Endothelial cell of umbilical vein (primary cell): ENCODE data around the gene ELMO1. TPM values are rescaled to one million over a fixed set of nuclear protein-coding genes. Genes with fewer than 3 reads are reported as not detected.

Source experiments
- BruUV-seq: library from RNA; stranded (reverse); fragments of 400-500 nt; replicated peaks from 2 replicates; lab custom pipeline; 2021; lab: Mats Ljungman, UMichigan
- CTCF ChIA-PET: fragments of 300-600, 350-600 bp; sonication (Branson Sonifier 250); formaldehyde crosslinking; loops from one replicate; lab custom pipeline; 2021; ENCODE audit warnings: antibody characterized with exemption, inconsistent platforms; lab: Charles Lee
- POLR2A ChIA-PET: fragments of 300-600, 350-600 bp; sonication (Branson Sonifier 250); formaldehyde crosslinking; loops from one replicate; lab custom pipeline; 2021; ENCODE audit warnings: antibody characterized with exemption, inconsistent platforms; lab: Charles Lee
- DNase-seq: peaks from one replicate; pipeline ENCODE4 v3.0.0-alpha.2; 2011; ENCODE audit warnings: low read depth, low spot score
- FAIRE-seq: peaks from 2 replicates; lab custom pipeline; 2011; peaks lifted over from hg19 to GRCh38; lab: Jason Lieb, UNC
- H2AFZ ChIP-seq: 2 replicates; pipeline ENCODE4 v1.6.0; 2012; ENCODE audit warnings: low read depth, low read length, control low read depth, inconsistent platforms
- H3K27ac ChIP-seq: 2 replicates; pipeline ENCODE4 v1.5.1; 2011; ENCODE audit warnings: low read depth, mild to moderate bottlenecking, control low read depth, low read length, moderate library complexity; ENCODE audit not compliant: insufficient read depth
- H3K27me3 ChIP-seq, 2 experiments: 2 replicates each; pipeline versions ENCODE4 v1.6.0 to v1.6.1; 2011; ENCODE audit warnings: low read length in 2 of 2, mixed read lengths in 1 of 2; ENCODE audit not compliant: control insufficient read depth in 2 of 2, insufficient read depth in 2 of 2
- H3K36me3 ChIP-seq, 2 experiments: 2 replicates in 1 of 2; 3 replicates in 1 of 2; pipeline ENCODE4 v1.5.1; 2011; ENCODE audit warnings: low read length in 2 of 2, mild to moderate bottlenecking in 1 of 2, moderate library complexity in 1 of 2; ENCODE audit not compliant: control insufficient read depth in 2 of 2, insufficient read depth in 2 of 2; ENCODE audit errors: extremely low read depth in 1 of 2
- H3K4me1 ChIP-seq: 3 replicates; pipeline ENCODE4 v1.5.1; 2011; ENCODE audit warnings: mild to moderate bottlenecking, low read length; ENCODE audit not compliant: control insufficient read depth, insufficient read depth; ENCODE audit errors: extremely low read depth
- H3K4me2 ChIP-seq: 2 replicates; pipeline ENCODE4 v1.6.1; 2011; ENCODE audit warnings: low read length, control low read depth, mixed read lengths; ENCODE audit not compliant: insufficient read depth
- H3K4me3 ChIP-seq, 3 experiments: fragments of 200-600 bp in 1 of 3; sonication (generic), shearing (Covaris generic) in 1 of 3; replicated peaks in 1 of 3; 2 replicates each; pipeline ENCODE4 v1.5.1; 2011 to 2016; ENCODE audit warnings: control low read depth in 3 of 3, low read length in 3 of 3, mild to moderate bottlenecking in 2 of 3, inconsistent platforms in 1 of 3, low read depth in 1 of 3, moderate library complexity in 1 of 3; ENCODE audit not compliant: insufficient read depth in 1 of 3
- H3K79me2 ChIP-seq: 2 replicates; pipeline ENCODE4 v1.6.0; 2012; ENCODE audit warnings: low read length, inconsistent platforms; ENCODE audit not compliant: control insufficient read depth, insufficient read depth
- H3K9ac ChIP-seq: replicated peaks from 2 replicates; pipeline ENCODE3; 2011; ENCODE audit warnings: low read length, control low read depth; ENCODE audit not compliant: insufficient read depth; ENCODE audit errors: extremely low read depth
- H3K9me1 ChIP-seq: replicated peaks from 3 replicates; pipeline ENCODE4 v1.6.0; 2011; ENCODE audit warnings: mild to moderate bottlenecking, low read length; ENCODE audit not compliant: control insufficient read depth, insufficient read depth; ENCODE audit errors: extremely low read depth
- H3K9me3 ChIP-seq: replicated peaks from 2 replicates; pipeline ENCODE4 v1.5.1; 2012; ENCODE audit warnings: low read length, inconsistent platforms; ENCODE audit not compliant: control insufficient read depth, insufficient read depth
- H4K20me1 ChIP-seq: replicated peaks from 2 replicates; pipeline ENCODE3; 2011; ENCODE audit warnings: mild to moderate bottlenecking, low read length; ENCODE audit not compliant: control insufficient read depth, insufficient read depth; ENCODE audit errors: extremely low read depth
- EZH2 ChIP-seq: IDR thresholded peaks from 2 replicates; pipeline ENCODE4 v1.6.1; 2012; ENCODE audit warnings: borderline replicate concordance, low read depth, mild to moderate bottlenecking, moderate library complexity, low read length, inconsistent platforms; ENCODE audit not compliant: severe bottlenecking
- FOS ChIP-seq: IDR thresholded peaks from 2 replicates; pipeline ENCODE4 v1.6.1; 2011; ENCODE audit warnings: mild to moderate bottlenecking, low read length, moderate library complexity, borderline replicate concordance; ENCODE audit not compliant: insufficient read depth
- GATA2 ChIP-seq: IDR thresholded peaks from 2 replicates; pipeline ENCODE4 v1.7.0; 2011; ENCODE audit warnings: low read depth, mild to moderate bottlenecking, moderate library complexity, mixed read lengths, low read length; ENCODE audit not compliant: insufficient read length, insufficient read depth
- JUN ChIP-seq: IDR thresholded peaks from 2 replicates; pipeline ENCODE4 v1.6.1; 2011; ENCODE audit warnings: borderline replicate concordance, low read depth; ENCODE audit not compliant: insufficient read length, insufficient read depth
- MAX ChIP-seq: IDR thresholded peaks from 2 replicates; pipeline ENCODE4 v1.6.1; 2011; ENCODE audit not compliant: insufficient read depth, insufficient read length
- MYC ChIP-seq: IDR thresholded peaks from one replicate; pipeline ENCODE4 v1.6.1; 2011; ENCODE audit warnings: mild to moderate bottlenecking, low read depth, low read length
- POLR2A ChIP-seq: IDR thresholded peaks from 2 replicates; pipeline ENCODE4 v1.6.1; 2012; ENCODE audit warnings: low read depth, mild to moderate bottlenecking, control low read depth, low read length
- POLR2AphosphoS5 ChIP-seq: IDR thresholded peaks from 2 replicates; pipeline ENCODE4 v1.6.1; 2012; ENCODE audit warnings: low read depth, mild to moderate bottlenecking, control low read depth, low read length, moderate library complexity; ENCODE audit not compliant: insufficient read depth
- dilution Hi-C: fragments of 300-500 bp; cut with MboI; formaldehyde crosslinking; loops from one replicate; pipeline ENCODE4 v1.15.0; 2019; ENCODE audit warnings: low sequenced_read_pairs; ENCODE audit not compliant: extremely low pct_ligation_motif_present
- intact Hi-C: fragments of 100-400 bp; cut with micrococcal nuclease; formaldehyde crosslinking; loops from one replicate; pipeline ENCODE4 v1.10.0; 2022
- polyA plus RNA-seq, 4 experiments: library from polyadenylated mRNA; depleted of rRNA in 3 of 4; stranded (reverse) in 3 of 4; unstranded in 1 of 4; fragments of >200 nt; gene quantifications; 2 replicates each; pipeline versions ENCODE4 v1.2.1 to v1.2.3, GENCODE V29; 2011 to 2012; ENCODE audit warnings: missing spikeins in 1 of 4
- total RNA-seq: library from RNA; stranded (reverse); gene quantifications from 2 replicates; pipeline ENCODE4 v1.2.3, GENCODE V29; 2021
- TF ChIP-seq, protein P1 (sequence below), 2 donors: IDR thresholded peaks; 1 replicate in 1 of 2; 2 replicates in 1 of 2; pipeline ENCODE4 v1.5.1; 2011; ENCODE audit warnings: low read length in 2 of 2, mild to moderate bottlenecking in 2 of 2, moderate library complexity in 2 of 2, control low read depth in 1 of 2, inconsistent platforms in 1 of 2, low read depth in 1 of 2; ENCODE audit not compliant: insufficient read depth in 1 of 2; ENCODE audit errors: extremely low read depth in 1 of 2

Gene ELMO1
- total and polyA plus RNA-seq, 2 donors (not counting 3 experiments of a cell fraction or from before 2014, with no cell fraction given): 17.0 to 30.6 TPM

GRCh38 chr7:36931892-36932291, 516.8 kb downstream of the ELMO1 start:
- no TSS peak for BruUV-seq

More at GRCh38 chr7:36931892-36932291, 516.8 kb downstream of the ELMO1 start:
- no peak overlapping the region for H3K27ac ChIP-seq
- H3K9me1 ChIP-seq: no peaks in the 10 kb centered on the region
- DNase-seq (no peak), FAIRE-seq (no peak)
- H4K20me1 ChIP-seq: no peaks in the 10 kb centered on the region
- TF ChIP-seq POLR2A: no peak
- no peak for TF ChIP-seq EZH2
- TF ChIP-seq, protein P1, sequence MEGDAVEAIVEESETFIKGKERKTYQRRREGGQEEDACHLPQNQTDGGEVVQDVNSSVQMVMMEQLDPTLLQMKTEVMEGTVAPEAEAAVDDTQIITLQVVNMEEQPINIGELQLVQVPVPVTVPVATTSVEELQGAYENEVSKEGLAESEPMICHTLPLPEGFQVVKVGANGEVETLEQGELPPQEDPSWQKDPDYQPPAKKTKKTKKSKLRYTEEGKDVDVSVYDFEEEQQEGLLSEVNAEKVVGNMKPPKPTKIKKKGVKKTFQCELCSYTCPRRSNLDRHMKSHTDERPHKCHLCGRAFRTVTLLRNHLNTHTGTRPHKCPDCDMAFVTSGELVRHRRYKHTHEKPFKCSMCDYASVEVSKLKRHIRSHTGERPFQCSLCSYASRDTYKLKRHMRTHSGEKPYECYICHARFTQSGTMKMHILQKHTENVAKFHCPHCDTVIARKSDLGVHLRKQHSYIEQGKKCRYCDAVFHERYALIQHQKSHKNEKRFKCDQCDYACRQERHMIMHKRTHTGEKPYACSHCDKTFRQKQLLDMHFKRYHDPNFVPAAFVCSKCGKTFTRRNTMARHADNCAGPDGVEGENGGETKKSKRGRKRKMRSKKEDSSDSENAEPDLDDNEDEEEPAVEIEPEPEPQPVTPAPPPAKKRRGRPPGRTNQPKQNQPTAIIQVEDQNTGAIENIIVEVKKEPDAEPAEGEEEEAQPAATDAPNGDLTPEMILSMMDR (IDR thresholded peaks at IDR 0.05; ENCODE audit: extremely low read depth in 1 of 2, insufficient read depth in 1 of 2, low read depth in 1 of 2, low read length in 2 of 2): no peak
- TF ChIP-seq JUN: no peak
- no peak for TF ChIP-seq FOS
- no peak for TF ChIP-seq GATA2
- TF ChIP-seq POLR2AphosphoS5: no peak
- TF ChIP-seq MAX: no peak
- TF ChIP-seq MYC: no peak
- H3K4me1 ChIP-seq: no peaks in the 10 kb centered on the region
- no peak overlapping the region for H3K4me2 ChIP-seq
- intact Hi-C loops: no loop called here
- H3K4me3 ChIP-seq: no peak overlapping the region
- dilution Hi-C loops: no loop called here
- no peaks in the 10 kb centered on the region for H3K9me3 ChIP-seq
- no peaks in the 10 kb centered on the region for H3K36me3 ChIP-seq
- no peak overlapping the region for H3K9ac ChIP-seq
- POLR2A ChIA-PET: no interaction called here
- CTCF ChIA-PET: no interaction called here
- H2AFZ ChIP-seq: no peak overlapping the region
- H3K79me2 ChIP-seq: no peaks in the 10 kb centered on the region
- no peaks in the 10 kb centered on the region for H3K27me3 ChIP-seq
